GM12891 (cell line): Measurements from ENCODE around the gene TMIE.
A peak's percentile ranks its signal among the peaks of the same experiment; 100 is the strongest.

ENCODE experiments used
- PAX5 ChIP-seq: IDR thresholded peaks from 2 replicates; pipeline ENCODE4 v1.6.1; 2011; ENCODE audit warnings: low read length, moderate library complexity, mild to moderate bottlenecking; ENCODE audit not compliant: insufficient read depth, severe bottlenecking
- POLR2A ChIP-seq: IDR thresholded peaks from 2 replicates; pipeline ENCODE4 v1.6.1; 2011; ENCODE audit warnings: low read depth, low read length, control low read depth
- POLR2AphosphoS5 ChIP-seq: IDR thresholded peaks from 2 replicates; pipeline ENCODE4 v1.6.1; 2011; ENCODE audit warnings: low read depth, low read length, control low read depth
- SPI1 ChIP-seq: IDR thresholded peaks from 2 replicates; pipeline ENCODE4 v1.6.1; 2011; ENCODE audit warnings: low read depth, low read length, control low read depth
- TAF1 ChIP-seq: IDR thresholded peaks from 2 replicates; pipeline ENCODE4 v1.6.1; 2011; ENCODE audit warnings: low read depth, low read length, control low read depth

GRCh38 chr3:46749129-46749528 lies 47.9 kb downstream of the TMIE start:
- TF ChIP-seq POLR2A (no peak), POLR2AphosphoS5 (no peak), TAF1 (no peak), SPI1 (peak; percentile 73), PAX5 (no peak)
